Measurements from ENCODE around the gene CENPS.

- TF ChIP-seq, protein P1, sequence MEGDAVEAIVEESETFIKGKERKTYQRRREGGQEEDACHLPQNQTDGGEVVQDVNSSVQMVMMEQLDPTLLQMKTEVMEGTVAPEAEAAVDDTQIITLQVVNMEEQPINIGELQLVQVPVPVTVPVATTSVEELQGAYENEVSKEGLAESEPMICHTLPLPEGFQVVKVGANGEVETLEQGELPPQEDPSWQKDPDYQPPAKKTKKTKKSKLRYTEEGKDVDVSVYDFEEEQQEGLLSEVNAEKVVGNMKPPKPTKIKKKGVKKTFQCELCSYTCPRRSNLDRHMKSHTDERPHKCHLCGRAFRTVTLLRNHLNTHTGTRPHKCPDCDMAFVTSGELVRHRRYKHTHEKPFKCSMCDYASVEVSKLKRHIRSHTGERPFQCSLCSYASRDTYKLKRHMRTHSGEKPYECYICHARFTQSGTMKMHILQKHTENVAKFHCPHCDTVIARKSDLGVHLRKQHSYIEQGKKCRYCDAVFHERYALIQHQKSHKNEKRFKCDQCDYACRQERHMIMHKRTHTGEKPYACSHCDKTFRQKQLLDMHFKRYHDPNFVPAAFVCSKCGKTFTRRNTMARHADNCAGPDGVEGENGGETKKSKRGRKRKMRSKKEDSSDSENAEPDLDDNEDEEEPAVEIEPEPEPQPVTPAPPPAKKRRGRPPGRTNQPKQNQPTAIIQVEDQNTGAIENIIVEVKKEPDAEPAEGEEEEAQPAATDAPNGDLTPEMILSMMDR (IDR thresholded peaks at IDR 0.05) = no peak
- TF ChIP-seq EP300 (IDR thresholded peaks at IDR 0.05) = no peak
Measured at GRCh38 chr1:10480614-10481013, 50.4 kb downstream of the CENPS start.

Measured in tibial nerve (tissue), 4 donors.